Measurements from ENCODE around the gene GMDS.

DNA sequence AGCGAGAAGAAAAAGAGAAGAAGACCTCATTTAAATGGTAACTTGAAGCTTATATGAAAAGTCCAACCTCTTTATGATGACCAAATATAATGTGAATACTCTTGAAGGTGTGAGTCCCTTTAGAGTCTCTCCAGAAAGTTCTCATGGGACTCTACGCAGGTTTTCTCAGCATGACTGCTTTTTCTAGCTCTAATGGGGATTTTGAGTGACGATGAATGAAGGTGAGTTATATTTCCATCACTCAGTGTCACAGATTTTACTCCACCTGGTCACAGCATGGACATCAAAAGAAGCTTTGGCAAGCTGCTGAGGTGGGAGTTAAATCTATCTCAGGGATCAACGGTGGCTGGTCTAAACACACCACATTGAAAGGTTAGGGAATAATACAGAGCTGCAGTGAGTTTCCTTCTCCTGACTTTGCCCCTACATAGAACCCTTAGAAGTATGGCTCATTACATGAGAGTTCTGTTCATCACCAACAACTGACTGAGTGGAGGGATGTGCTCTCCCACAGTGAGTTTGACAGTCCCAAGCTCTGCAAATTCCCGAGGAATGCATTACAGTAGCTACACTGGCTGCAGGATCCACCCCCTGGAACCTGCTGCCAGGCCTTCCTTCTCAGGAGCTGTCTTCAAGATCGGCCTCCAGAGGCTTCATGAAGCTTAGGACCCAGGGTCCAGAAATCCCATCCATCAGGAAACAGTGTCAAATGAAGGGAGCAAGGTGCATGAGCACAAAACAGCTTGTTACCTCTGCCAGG, 508.9 kb downstream of the GMDS start:
- TF ChIP-seq EZH2 (IDR thresholded peaks at IDR 0.05; ENCODE audit: insufficient read depth, poor library complexity, severe bottlenecking) (no peak), EZH2phosphoT487 (IDR thresholded peaks at IDR 0.05; ENCODE audit: insufficient read depth, low read depth) (no peak)
